Stimulated activated CD8-positive, alpha-beta memory T cell treated with anti-CD3 and anti-CD28 coated beads, Interleukin-15, amount 100 ng/mL, for 1 hour (primary cell): ENCODE results near the gene SRSF1.
A peak's percentile ranks its signal among the peaks of the same experiment; 100 is the strongest.
"Not testable (repeated sequence)": the region's sequence is repeated elsewhere in the genome, so short reads cannot be mapped to it uniquely, and the experiment has no call there.

Experiments used
- DNase-seq: peaks from one replicate; pipeline ENCODE4 v3.0.0-alpha.2; 2020; ENCODE audit warnings: low read depth

Gene SRSF1

DNA sequence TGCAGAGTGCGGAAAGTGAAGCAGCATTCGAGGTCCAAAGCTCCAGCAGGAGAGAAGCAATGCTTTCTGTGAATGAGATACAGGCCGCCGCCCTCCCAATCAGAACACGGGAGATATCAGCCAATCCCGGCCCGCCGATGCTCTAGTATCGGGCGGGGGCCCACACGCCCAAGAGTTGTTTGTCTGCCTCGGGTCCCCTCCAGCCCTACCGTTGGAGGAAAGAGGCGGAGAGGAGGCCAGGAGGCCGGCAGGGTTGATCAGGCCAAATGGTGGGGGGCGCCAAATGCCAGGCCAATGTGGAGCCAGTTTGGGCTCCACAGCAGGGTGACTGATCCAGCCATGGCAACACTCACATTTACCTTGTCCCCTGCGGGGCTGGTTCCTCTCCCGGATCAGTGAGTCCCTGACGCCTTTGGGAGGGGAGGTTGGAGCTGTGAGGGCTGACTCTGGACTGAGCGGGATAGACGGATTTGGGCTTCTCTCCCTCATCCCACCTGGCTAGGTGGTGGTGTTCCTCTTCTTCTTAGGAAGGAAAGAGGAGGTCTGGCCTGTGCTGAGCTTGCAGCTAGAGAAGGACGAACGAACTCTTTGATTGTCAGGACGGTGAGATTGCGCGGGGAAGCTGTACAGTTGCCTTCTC is 41.4 kb downstream of the SRSF1 start:
- DNase-seq: no peak

- DNase-seq: no peak
Observed at GRCh38 chr17:57963149-57963511, 43.9 kb downstream of the SRSF1 start.

GRCh38 chr17:57962279-57963148 is 44.5 kb downstream of the SRSF1 start:
- DNase-seq: no peak

DNA sequence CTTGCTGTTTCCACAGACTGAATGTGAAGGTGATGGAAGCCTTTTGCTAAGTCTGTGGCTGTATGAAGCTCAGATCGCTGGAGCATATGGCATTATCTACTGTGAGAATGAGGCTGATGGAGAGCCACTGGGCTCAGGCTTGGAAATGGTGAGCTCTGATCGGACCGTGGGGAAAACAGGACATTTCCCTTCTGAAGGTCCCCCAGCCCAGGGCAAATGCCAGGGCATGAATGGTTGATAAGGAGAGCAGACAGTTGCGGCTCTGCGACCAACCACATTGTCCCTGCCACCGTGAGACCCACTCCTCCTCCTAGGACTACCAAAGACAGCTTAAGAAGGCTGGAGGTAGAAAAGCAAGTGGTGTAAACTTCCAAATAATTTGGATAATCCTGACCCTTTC is 47.1 kb downstream of the SRSF1 start:
- no peak for DNase-seq

DNA sequence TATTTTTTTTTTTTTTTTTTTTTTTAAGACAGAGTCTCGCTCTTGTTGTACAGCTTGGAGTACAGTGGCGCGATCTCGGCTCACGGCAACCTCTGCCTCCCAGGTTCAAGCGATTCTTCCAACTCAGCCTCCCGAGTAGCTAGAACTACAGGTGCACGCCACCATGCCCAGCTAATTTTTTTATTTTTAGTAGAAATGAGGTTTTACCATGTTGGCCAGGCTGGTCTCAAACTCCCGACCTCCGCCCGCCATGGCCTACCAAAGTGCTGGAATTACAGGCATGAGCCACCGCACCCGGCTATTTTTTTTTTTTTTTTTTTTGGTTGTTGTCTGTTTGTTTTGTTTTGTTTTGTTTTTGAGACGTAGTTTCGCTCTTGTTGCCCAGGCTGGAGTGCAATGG is 48.7 kb downstream of the SRSF1 start:
- not testable (repeated sequence) for DNase-seq

DNA sequence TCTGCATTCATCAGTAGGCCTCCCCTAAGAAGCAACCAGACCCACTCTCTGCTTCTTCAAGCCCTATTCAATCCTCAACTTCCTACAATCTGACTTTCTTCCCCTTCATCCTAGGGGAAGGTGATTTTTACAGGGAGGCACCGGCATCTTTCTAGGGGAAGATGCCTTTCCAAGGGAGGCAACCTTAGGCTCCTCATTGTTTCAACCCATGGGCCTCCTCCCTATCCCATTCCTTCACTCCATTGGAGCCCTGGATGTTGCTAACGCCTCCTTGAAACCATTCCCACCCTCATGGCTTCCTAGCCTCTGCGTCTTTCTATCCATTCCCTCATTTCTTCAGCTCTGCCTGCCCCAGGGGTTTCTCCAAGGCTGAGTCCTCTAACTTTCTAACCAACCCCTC is 49.2 kb downstream of the SRSF1 start:
- no peak for DNase-seq

DNA sequence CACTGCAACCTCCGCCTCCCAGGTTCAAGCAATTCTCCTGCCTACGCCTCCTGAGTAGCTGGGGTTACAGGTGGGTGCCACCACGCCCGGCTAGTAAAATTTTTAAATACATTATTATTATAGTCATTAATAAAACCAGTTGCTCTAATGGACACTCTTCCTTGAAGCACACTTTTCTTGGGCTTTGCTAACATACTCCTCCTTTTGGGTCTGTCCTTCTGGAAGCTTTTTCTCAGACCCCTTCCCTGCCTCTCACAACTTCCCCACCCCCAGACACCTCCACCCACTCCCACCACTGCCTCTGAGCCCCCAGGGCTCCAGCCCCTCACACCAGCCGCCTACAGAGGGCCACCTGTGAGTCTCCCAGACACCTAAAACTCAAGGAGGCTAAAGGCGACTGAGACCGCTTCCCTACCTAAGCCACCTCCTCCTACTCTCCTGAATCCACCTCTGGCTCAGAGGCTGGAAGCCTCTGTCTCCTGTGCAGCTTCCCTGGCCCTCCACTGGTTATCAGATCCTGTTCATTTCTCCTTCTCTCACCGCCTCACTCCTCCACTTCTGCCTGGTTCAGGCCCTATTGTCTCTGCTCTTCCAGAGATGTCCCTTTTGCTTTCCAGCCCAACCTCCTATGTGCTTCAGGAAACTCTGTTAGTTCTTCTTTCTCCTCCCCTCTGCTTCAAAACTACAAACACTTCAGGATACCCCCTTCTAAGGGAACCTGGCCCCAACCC is 49.8 kb downstream of the SRSF1 start:
- DNase-seq: no peak

DNA sequence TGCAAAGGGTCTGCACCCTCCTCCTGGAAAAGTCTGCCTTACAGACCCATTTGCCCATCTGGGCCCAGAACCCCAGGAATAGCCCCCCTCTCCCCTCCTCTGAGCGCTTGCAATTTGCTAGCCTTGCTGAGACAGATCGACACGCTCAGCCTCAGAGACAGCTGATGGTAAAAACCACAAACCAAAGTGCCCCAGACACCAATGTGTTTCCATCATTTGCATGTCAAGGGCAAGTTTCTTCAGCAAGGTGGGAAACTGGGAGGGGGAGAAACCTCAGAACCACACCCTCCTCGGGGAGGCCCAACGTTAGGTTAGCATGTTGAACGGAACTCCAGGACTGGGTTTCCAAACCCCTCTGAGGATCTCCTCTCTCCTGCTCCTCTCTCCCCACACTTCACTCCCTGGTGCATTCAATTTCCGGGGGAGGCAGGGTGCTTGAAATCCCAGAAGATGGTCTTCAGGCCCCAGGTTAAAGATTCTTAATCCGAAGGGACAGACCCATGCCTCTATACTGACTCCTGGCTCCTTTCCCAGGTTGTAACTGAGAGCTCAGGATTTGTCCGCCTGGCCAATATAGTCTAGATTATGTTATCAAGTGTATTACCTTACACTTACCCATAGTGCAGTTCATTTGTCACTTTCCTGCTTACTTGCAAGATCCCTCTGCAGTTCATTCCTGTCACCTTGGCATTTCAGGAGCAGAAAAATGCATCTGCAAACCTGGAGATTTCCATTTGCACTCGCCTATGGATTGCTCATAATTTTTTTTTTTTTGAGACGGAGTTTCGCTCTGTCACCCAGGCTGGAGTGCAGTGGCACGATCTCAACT is 50.5 kb downstream of the SRSF1 start:
- DNase-seq: peak; percentile 11

- peak; percentile 11 for DNase-seq
Observed at GRCh38 chr17:57955183-57955931, 51.7 kb downstream of the SRSF1 start, which contains the start of gene CUEDC1. TSS of gene CUEDC1 (minus strand) at chr17:57955412. CDS start at chr17:57885564, 69,848 bp downstream.

DNA sequence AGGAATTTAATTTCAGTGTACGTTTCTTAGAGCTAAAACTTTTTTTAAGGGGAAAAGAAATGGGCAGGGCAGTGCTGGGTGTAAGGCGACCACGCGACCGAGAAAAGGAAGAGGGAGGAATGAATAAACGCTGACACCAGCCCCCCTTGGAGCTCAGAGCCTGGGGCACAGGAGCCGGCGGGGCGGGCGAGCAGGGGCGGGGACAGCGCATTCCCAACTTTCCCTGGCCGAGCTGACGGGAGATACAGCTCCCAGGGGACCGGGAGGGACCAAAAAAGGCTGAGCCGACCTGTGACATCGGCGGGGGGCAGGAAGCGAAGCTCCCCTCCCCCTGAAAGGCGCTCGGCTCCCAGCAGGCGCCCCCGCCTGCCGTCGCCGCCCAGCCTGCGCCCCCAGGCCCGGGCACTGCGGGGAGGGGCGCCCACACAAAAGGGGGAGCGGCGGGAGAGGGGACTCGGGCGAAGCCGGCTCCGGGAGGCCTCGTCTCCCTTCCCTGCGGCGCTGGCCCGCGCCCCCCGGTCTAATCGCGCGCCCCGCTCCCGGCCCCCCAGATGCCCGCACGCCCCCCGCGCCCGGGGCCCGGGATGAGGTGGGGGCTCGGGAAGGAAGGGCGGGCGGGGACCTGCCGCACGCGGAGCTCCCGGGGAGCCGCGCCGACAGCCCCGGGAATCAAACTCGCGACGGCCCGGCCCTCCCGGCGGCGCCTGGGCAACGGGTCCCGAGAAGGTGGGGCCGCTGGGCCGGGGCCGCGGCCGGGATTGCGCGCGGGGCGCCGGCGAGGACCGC is 52.5 kb downstream of the SRSF1 start:
- DNase-seq: no peak

- no peak for DNase-seq
Observed at GRCh38 chr17:57953705-57954396, 53.2 kb downstream of the SRSF1 start.
